IPS-NIHi11 (cell line): ENCODE measurements around the gene JAG2.

Experiments
- DNase-seq: peaks from one replicate; pipeline ENCODE4 v3.0.0; 2012; ENCODE audit warnings: mixed read lengths, low spot score

JAG2 gene

GRCh38 chr14:105165761-105166485, 2.7 kb downstream of the JAG2 start:
- DNase-seq: no peak

- no peak for DNase-seq
Observed at GRCh38 chr14:105165134-105165704, 3.4 kb downstream of the JAG2 start.

- DNase-seq: no peak
Observed at GRCh38 chr14:105163040-105163742, 5.4 kb downstream of the JAG2 start.

- no peak for DNase-seq
Observed at GRCh38 chr14:105162669-105162979, 6.0 kb downstream of the JAG2 start.

- DNase-seq: no peak
Observed at GRCh38 chr14:105161964-105162668, 6.5 kb downstream of the JAG2 start.

GRCh38 chr14:105161309-105161708, 7.3 kb downstream of the JAG2 start:
- DNase-seq: no peak

GRCh38 chr14:105160776-105161175, 7.8 kb downstream of the JAG2 start:
- DNase-seq: no peak

- DNase-seq: no peak
Observed at GRCh38 chr14:105159344-105159743, 9.2 kb downstream of the JAG2 start.

GRCh38 chr14:105158794-105159193, 9.8 kb downstream of the JAG2 start:
- no peak for DNase-seq

GRCh38 chr14:105157872-105158271, 10.7 kb downstream of the JAG2 start:
- no peak for DNase-seq

GRCh38 chr14:105156414-105157375, 11.9 kb downstream of the JAG2 start:
- no peak for DNase-seq

GRCh38 chr14:105155681-105156413, 12.7 kb downstream of the JAG2 start:
- no peak for DNase-seq

GRCh38 chr14:105155071-105155651, 13.4 kb downstream of the JAG2 start:
- DNase-seq: peak; percentile 80

- no peak for DNase-seq
Observed at GRCh38 chr14:105154476-105154871, 14.1 kb downstream of the JAG2 start.

- no peak for DNase-seq
Observed at GRCh38 chr14:105153739-105154475, 14.7 kb downstream of the JAG2 start.

- DNase-seq: no peak
Observed at GRCh38 chr14:105153331-105153731, 15.2 kb downstream of the JAG2 start.

GRCh38 chr14:105152794-105153241, 15.8 kb downstream of the JAG2 start:
- DNase-seq: no peak

- DNase-seq: no peak
Observed at GRCh38 chr14:105151838-105152793, 16.5 kb downstream of the JAG2 start.
